ENCODE measurements around the gene SLC4A8.

Gene SLC4A8

DNA sequence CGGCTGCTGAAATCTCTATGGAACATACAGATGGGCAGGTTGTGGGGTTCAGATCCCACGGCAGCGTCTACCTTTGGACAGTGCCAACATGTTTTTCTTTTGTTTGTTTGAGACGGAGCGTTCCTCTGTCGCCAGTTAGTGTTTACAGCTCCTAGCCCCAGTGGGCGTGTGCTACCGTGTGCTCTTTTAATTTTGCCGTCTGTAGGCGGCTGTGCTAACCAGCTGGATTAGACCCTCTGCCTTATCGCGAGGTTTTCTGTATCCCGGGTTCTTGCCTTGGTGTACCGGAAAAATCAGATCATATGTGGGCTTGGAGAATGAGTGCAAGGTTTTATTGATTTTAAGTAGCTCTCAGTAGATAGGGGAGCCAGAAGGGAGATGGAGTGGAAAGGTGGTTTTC lies 23.6 kb upstream of the SLC4A8 start:
- Histone ChIP-seq H3K4me1 (ENCODE audit: control insufficient read depth in 1 of 2, insufficient read depth in 2 of 2, low read length in 2 of 2) (no peaks in the 10 kb centered on the region), H3K27ac (ENCODE audit: low read length) (no peak overlapping the region), H3K4me3 (ENCODE audit: low read depth in 1 of 2, low read length in 2 of 2) (no peak overlapping the region), H3K27me3 (ENCODE audit: low read depth, low read length) (no peaks in the 10 kb centered on the region), H3K9me3 (ENCODE audit: control insufficient read depth in 1 of 2, low read length in 2 of 2) (no peaks in the 10 kb centered on the region), H3K36me3 (ENCODE audit: control insufficient read depth in 1 of 2, insufficient read depth in 2 of 2, low read length in 2 of 2) (no peaks in the 10 kb centered on the region)

- H3K27ac ChIP-seq (ENCODE audit: low read length): no peak overlapping the region
- no peak overlapping the region for H3K4me3 ChIP-seq (ENCODE audit: low read depth in 1 of 2, low read length in 2 of 2)
- no peaks in the 10 kb centered on the region for H3K36me3 ChIP-seq (ENCODE audit: control insufficient read depth in 1 of 2, insufficient read depth in 2 of 2, low read length in 2 of 2)
- no peaks in the 10 kb centered on the region for H3K27me3 ChIP-seq (ENCODE audit: low read depth, low read length)
- no peaks in the 10 kb centered on the region for H3K4me1 ChIP-seq (ENCODE audit: control insufficient read depth in 1 of 2, insufficient read depth in 2 of 2, low read length in 2 of 2)
- no peaks in the 10 kb centered on the region for H3K9me3 ChIP-seq (ENCODE audit: control insufficient read depth in 1 of 2, low read length in 2 of 2)
These were observed 23.1 kb upstream of the SLC4A8 start for GRCh38 chr12:51401486-51401885.

DNA sequence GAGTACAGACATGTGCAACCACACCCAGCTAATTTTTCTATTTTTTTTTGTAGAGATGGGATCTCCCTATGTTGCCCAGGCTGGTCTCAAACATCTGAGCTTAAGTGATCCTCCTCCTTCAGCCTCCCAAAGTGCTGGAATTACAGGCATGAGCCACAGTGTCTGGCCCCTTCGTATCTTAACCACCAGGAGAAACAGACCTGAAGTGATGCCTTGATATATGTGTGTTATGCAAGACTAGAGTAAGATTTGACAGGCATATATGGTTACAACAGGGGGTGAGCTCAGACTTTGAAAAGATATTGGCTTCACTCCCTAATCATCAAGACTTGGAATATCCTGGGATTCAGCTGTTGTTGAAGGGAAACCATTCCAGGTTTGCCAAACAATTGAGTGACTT lies 22.7 kb upstream of the SLC4A8 start:
- Histone ChIP-seq H3K4me1 (ENCODE audit: control insufficient read depth in 1 of 2, insufficient read depth in 2 of 2, low read length in 2 of 2) (no peaks in the 10 kb centered on the region), H3K4me3 (ENCODE audit: low read depth in 1 of 2, low read length in 2 of 2) (no peak overlapping the region), H3K9me3 (ENCODE audit: control insufficient read depth in 1 of 2, low read length in 2 of 2) (no peaks in the 10 kb centered on the region), H3K27me3 (ENCODE audit: low read depth, low read length) (no peaks in the 10 kb centered on the region), H3K36me3 (ENCODE audit: control insufficient read depth in 1 of 2, insufficient read depth in 2 of 2, low read length in 2 of 2) (no peaks in the 10 kb centered on the region), H3K27ac (ENCODE audit: low read length) (no peak overlapping the region)

DNA sequence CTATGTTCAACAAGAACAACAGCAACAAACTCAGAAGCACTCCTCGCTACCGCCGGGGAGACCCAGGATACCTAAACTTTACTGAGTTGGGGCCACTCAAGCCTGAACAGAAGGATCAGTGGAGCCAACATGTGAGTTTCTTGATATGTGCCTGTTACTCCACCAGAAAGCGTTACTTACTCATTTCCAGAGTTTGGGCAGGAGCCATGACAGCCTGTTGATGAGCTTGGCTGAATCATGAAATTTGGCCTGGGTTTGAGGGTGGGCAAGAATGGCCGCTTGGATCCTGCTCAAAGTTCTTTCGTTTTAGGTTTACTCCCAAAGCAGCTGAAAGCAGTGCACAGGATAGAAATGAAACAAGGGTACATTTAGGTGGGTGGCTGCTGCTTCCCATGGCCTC lies 21.5 kb upstream of the SLC4A8 start:
- no peaks in the 10 kb centered on the region for H3K9me3 ChIP-seq (ENCODE audit: control insufficient read depth in 1 of 2, low read length in 2 of 2)
- H3K4me3 ChIP-seq (ENCODE audit: low read depth in 1 of 2, low read length in 2 of 2): no peak overlapping the region
- H3K36me3 ChIP-seq (ENCODE audit: control insufficient read depth in 1 of 2, insufficient read depth in 2 of 2, low read length in 2 of 2): no peaks in the 10 kb centered on the region
- no peaks in the 10 kb centered on the region for H3K27me3 ChIP-seq (ENCODE audit: low read depth, low read length)
- peak overlapping the region; percentile 5 for H3K27ac ChIP-seq (ENCODE audit: low read length)
- no peaks in the 10 kb centered on the region for H3K4me1 ChIP-seq (ENCODE audit: control insufficient read depth in 1 of 2, insufficient read depth in 2 of 2, low read length in 2 of 2)

- Histone ChIP-seq H3K27ac (ENCODE audit: low read length) (peak overlapping the region; percentile 5), H3K4me1 (ENCODE audit: control insufficient read depth in 1 of 2, insufficient read depth in 2 of 2, low read length in 2 of 2) (no peaks in the 10 kb centered on the region), H3K27me3 (ENCODE audit: low read depth, low read length) (no peaks in the 10 kb centered on the region), H3K4me3 (ENCODE audit: low read depth in 1 of 2, low read length in 2 of 2) (no peak overlapping the region), H3K36me3 (ENCODE audit: control insufficient read depth in 1 of 2, insufficient read depth in 2 of 2, low read length in 2 of 2) (no peaks in the 10 kb centered on the region), H3K9me3 (ENCODE audit: control insufficient read depth in 1 of 2, low read length in 2 of 2) (no peaks in the 10 kb centered on the region)
These were observed 20.9 kb upstream of the SLC4A8 start for GRCh38 chr12:51403681-51404136.

GRCh38 chr12:51404627-51405026 lies 20.0 kb upstream of the SLC4A8 start:
- no peak overlapping the region for H3K27ac ChIP-seq (ENCODE audit: low read length)
- H3K4me3 ChIP-seq (ENCODE audit: low read depth in 1 of 2, low read length in 2 of 2): no peak overlapping the region
- H3K36me3 ChIP-seq (ENCODE audit: control insufficient read depth in 1 of 2, insufficient read depth in 2 of 2, low read length in 2 of 2): no peaks in the 10 kb centered on the region
- H3K9me3 ChIP-seq (ENCODE audit: control insufficient read depth in 1 of 2, low read length in 2 of 2): no peaks in the 10 kb centered on the region
- H3K27me3 ChIP-seq (ENCODE audit: low read depth, low read length): no peaks in the 10 kb centered on the region
- no peaks in the 10 kb centered on the region for H3K4me1 ChIP-seq (ENCODE audit: control insufficient read depth in 1 of 2, insufficient read depth in 2 of 2, low read length in 2 of 2)

DNA sequence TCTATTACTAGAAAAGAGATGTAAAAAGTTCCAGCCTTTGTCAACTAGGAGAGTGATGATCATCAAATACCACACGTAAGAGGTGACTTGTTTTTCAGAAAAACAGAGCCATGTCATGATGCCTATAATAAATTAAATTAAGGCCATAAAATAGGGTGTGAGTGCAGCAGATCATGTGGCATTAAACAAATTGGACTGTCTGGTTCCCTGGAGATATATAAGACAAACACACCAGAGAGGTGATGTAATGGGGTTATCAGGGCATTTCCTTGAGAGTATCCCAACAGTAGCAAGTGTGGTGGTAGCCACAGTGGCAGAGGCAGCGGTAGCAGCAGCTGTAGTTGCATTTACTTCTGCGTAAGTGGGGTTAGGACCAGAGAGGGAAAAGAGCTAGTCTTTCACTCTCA lies 18.8 kb upstream of the SLC4A8 start:
- Histone ChIP-seq H3K9me3 (ENCODE audit: control insufficient read depth in 1 of 2, low read length in 2 of 2) (no peaks in the 10 kb centered on the region), H3K27ac (ENCODE audit: low read length) (no peak overlapping the region), H3K27me3 (ENCODE audit: low read depth, low read length) (no peaks in the 10 kb centered on the region), H3K4me3 (ENCODE audit: low read depth in 1 of 2, low read length in 2 of 2) (no peak overlapping the region), H3K4me1 (ENCODE audit: control insufficient read depth in 1 of 2, insufficient read depth in 2 of 2, low read length in 2 of 2) (no peaks in the 10 kb centered on the region), H3K36me3 (ENCODE audit: control insufficient read depth in 1 of 2, insufficient read depth in 2 of 2, low read length in 2 of 2) (no peaks in the 10 kb centered on the region)

GRCh38 chr12:51406290-51406689 lies 18.3 kb upstream of the SLC4A8 start:
- Histone ChIP-seq H3K27me3 (ENCODE audit: low read depth, low read length) (no peaks in the 10 kb centered on the region), H3K4me1 (ENCODE audit: control insufficient read depth in 1 of 2, insufficient read depth in 2 of 2, low read length in 2 of 2) (no peaks in the 10 kb centered on the region), H3K36me3 (ENCODE audit: control insufficient read depth in 1 of 2, insufficient read depth in 2 of 2, low read length in 2 of 2) (no peaks in the 10 kb centered on the region), H3K9me3 (ENCODE audit: control insufficient read depth in 1 of 2, low read length in 2 of 2) (no peaks in the 10 kb centered on the region), H3K4me3 (ENCODE audit: low read depth in 1 of 2, low read length in 2 of 2) (no peak overlapping the region), H3K27ac (ENCODE audit: low read length) (no peak overlapping the region)

DNA sequence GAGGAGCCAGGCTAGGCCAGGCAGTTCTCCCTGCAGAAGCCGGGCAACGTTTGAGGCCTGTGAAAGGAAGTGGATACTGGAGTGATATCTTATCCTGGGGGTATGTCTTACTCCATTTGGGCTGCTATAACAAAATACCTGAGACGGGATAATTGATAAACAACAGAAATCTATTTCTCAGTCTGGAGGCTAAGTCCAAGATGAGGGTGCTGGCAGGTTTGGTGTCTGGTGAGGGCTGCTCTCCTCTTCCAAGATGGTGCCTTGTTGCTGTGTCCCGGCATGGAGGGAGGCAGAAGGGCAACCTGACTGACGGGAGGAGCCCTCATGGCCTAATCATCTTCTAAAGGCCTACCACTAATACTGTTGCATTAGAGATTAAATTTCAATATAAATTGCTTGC lies 17.8 kb upstream of the SLC4A8 start:
- Histone ChIP-seq H3K36me3 (ENCODE audit: control insufficient read depth in 1 of 2, insufficient read depth in 2 of 2, low read length in 2 of 2) (no peaks in the 10 kb centered on the region), H3K4me1 (ENCODE audit: control insufficient read depth in 1 of 2, insufficient read depth in 2 of 2, low read length in 2 of 2) (no peaks in the 10 kb centered on the region), H3K27me3 (ENCODE audit: low read depth, low read length) (no peaks in the 10 kb centered on the region), H3K9me3 (ENCODE audit: control insufficient read depth in 1 of 2, low read length in 2 of 2) (no peaks in the 10 kb centered on the region), H3K4me3 (ENCODE audit: low read depth in 1 of 2, low read length in 2 of 2) (no peak overlapping the region), H3K27ac (ENCODE audit: low read length) (no peak overlapping the region)

GRCh38 chr12:51407604-51408003 lies 17.0 kb upstream of the SLC4A8 start:
- Histone ChIP-seq H3K27me3 (ENCODE audit: low read depth, low read length) (no peaks in the 10 kb centered on the region), H3K4me1 (ENCODE audit: control insufficient read depth in 1 of 2, insufficient read depth in 2 of 2, low read length in 2 of 2) (no peaks in the 10 kb centered on the region), H3K27ac (ENCODE audit: low read length) (no peak overlapping the region), H3K4me3 (ENCODE audit: low read depth in 1 of 2, low read length in 2 of 2) (no peak overlapping the region), H3K9me3 (ENCODE audit: control insufficient read depth in 1 of 2, low read length in 2 of 2) (no peaks in the 10 kb centered on the region), H3K36me3 (ENCODE audit: control insufficient read depth in 1 of 2, insufficient read depth in 2 of 2, low read length in 2 of 2) (no peaks in the 10 kb centered on the region)

DNA sequence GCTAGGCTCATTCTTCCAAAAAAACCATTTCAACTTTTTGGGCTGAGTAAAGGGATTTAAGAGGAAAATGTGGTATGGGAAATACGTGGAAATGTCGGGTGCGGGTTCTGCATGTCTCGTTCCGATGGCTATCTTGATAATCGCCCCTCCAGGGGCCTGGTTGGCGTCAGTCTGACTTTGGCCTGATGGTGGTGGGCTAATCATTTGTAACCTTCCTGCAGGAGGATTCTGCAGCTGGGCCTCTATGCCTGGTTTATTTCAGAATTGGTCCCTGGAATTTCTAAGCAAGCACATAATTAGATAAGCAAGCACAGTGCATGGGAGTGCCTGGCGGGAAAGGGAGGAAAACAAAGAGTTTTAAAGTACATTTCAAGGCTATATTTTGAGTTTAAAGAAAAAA lies 14.8 kb upstream of the SLC4A8 start:
- no peaks in the 10 kb centered on the region for H3K4me1 ChIP-seq (ENCODE audit: control insufficient read depth in 1 of 2, insufficient read depth in 2 of 2, low read length in 2 of 2)
- no peaks in the 10 kb centered on the region for H3K27me3 ChIP-seq (ENCODE audit: low read depth, low read length)
- no peaks in the 10 kb centered on the region for H3K9me3 ChIP-seq (ENCODE audit: control insufficient read depth in 1 of 2, low read length in 2 of 2)
- no peaks in the 10 kb centered on the region for H3K36me3 ChIP-seq (ENCODE audit: control insufficient read depth in 1 of 2, insufficient read depth in 2 of 2, low read length in 2 of 2)
- no peak overlapping the region for H3K27ac ChIP-seq (ENCODE audit: low read length)
- H3K4me3 ChIP-seq (ENCODE audit: low read depth in 1 of 2, low read length in 2 of 2): no peak overlapping the region

- H3K4me3 ChIP-seq (ENCODE audit: low read depth in 1 of 2, low read length in 2 of 2): no peak overlapping the region
- no peak overlapping the region for H3K27ac ChIP-seq (ENCODE audit: low read length)
- no peaks in the 10 kb centered on the region for H3K36me3 ChIP-seq (ENCODE audit: control insufficient read depth in 1 of 2, insufficient read depth in 2 of 2, low read length in 2 of 2)
- H3K9me3 ChIP-seq (ENCODE audit: control insufficient read depth in 1 of 2, low read length in 2 of 2): no peaks in the 10 kb centered on the region
- H3K4me1 ChIP-seq (ENCODE audit: control insufficient read depth in 1 of 2, insufficient read depth in 2 of 2, low read length in 2 of 2): no peaks in the 10 kb centered on the region
- H3K27me3 ChIP-seq (ENCODE audit: low read depth, low read length): no peaks in the 10 kb centered on the region
These were observed 11.5 kb upstream of the SLC4A8 start for GRCh38 chr12:51413149-51413548.

Measured in muscle layer of duodenum (tissue), 2 donors.